ENCODE measurements around the gene UGT1A8. TPM values are rescaled to one million over a fixed set of nuclear protein-coding genes. Genes with fewer than 3 reads are reported as not detected.

Gene UGT1A8
- total RNA-seq, 2 experiments from 2014 or later: not detected

DNA sequence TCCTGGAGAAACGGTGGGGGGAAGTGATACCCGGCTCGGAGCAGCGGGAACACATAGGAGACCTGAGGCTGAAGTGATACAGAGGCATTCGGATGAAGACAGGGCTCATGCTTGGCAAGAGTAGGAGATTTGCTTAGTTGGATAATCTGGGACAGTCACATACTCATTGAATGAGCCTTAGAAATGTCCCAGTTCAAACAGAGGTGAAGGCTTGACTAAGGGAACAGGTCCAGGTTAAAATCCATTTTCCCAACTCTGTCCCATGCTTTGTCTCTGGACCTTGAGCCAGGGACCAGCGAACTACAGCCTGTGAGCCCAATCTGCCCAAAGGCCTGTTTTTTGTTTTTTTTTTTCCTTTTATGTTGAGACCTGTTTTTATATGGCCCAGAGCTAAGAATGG, 76.5 kb downstream of the UGT1A8 start:
- TF ChIP-seq EZH2phosphoT487 (IDR thresholded peaks at IDR 0.05; ENCODE audit: borderline replicate concordance, low read depth, low read length): no peak
- TF ChIP-seq, protein P1, sequence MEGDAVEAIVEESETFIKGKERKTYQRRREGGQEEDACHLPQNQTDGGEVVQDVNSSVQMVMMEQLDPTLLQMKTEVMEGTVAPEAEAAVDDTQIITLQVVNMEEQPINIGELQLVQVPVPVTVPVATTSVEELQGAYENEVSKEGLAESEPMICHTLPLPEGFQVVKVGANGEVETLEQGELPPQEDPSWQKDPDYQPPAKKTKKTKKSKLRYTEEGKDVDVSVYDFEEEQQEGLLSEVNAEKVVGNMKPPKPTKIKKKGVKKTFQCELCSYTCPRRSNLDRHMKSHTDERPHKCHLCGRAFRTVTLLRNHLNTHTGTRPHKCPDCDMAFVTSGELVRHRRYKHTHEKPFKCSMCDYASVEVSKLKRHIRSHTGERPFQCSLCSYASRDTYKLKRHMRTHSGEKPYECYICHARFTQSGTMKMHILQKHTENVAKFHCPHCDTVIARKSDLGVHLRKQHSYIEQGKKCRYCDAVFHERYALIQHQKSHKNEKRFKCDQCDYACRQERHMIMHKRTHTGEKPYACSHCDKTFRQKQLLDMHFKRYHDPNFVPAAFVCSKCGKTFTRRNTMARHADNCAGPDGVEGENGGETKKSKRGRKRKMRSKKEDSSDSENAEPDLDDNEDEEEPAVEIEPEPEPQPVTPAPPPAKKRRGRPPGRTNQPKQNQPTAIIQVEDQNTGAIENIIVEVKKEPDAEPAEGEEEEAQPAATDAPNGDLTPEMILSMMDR (conservative IDR thresholded peaks at IDR 0.05; ENCODE audit: low read length): no peak
- H3K4me1 ChIP-seq (ENCODE audit: insufficient read depth, low read length, poor library complexity, severe bottlenecking): no peaks in the 10 kb centered on the region
- no peak overlapping the region for H3K27ac ChIP-seq (ENCODE audit: low read depth, low read length, poor library complexity, severe bottlenecking)
- CTCF ChIA-PET (ENCODE audit: unreplicated experiment): no interaction called here
- H3K9me2 ChIP-seq (ENCODE audit: insufficient read depth, low read length): no peaks in the 10 kb centered on the region
- H3K4me3 ChIP-seq (ENCODE audit: low read depth, low read length, poor library complexity, severe bottlenecking): no peak overlapping the region
- no TSS peak for BruUV-seq (replicated peaks)
- no peaks in the 10 kb centered on the region for H3K36me3 ChIP-seq (ENCODE audit: insufficient read depth, low read length)
- intact Hi-C loops (cut with micrococcal nuclease; ENCODE audit: unreplicated experiment): no loop called here
- H3K79me2 ChIP-seq (ENCODE audit: insufficient read depth, low read depth, low read length): no peaks in the 10 kb centered on the region
- no peaks in the 10 kb centered on the region for H4K20me1 ChIP-seq (ENCODE audit: insufficient read depth, low read length)
- no peak for DNase-seq (ENCODE audit: low spot score)
- POLR2A ChIA-PET: no interaction called here
- H2AFZ ChIP-seq (ENCODE audit: low read length): no peak overlapping the region
- no peak overlapping the region for H3K4me2 ChIP-seq (ENCODE audit: low read length)
- no peaks in the 10 kb centered on the region for H3K9me3 ChIP-seq (ENCODE audit: low read length)

GRCh38 chr2:233698740-233699139, 81.3 kb downstream of the UGT1A8 start:
- BruUV-seq (replicated peaks): no TSS peak
- Histone ChIP-seq H3K9me3 (ENCODE audit: low read length) (no peaks in the 10 kb centered on the region), H3K4me2 (ENCODE audit: low read length) (no peak overlapping the region), H2AFZ (ENCODE audit: low read length) (no peak overlapping the region), H4K20me1 (ENCODE audit: insufficient read depth, low read length) (no peaks in the 10 kb centered on the region), H3K79me2 (ENCODE audit: insufficient read depth, low read depth, low read length) (no peaks in the 10 kb centered on the region), H3K4me3 (ENCODE audit: low read depth, low read length, poor library complexity, severe bottlenecking) (no peak overlapping the region), H3K36me3 (ENCODE audit: insufficient read depth, low read length) (no peaks in the 10 kb centered on the region), H3K9me2 (ENCODE audit: insufficient read depth, low read length) (no peaks in the 10 kb centered on the region), H3K4me1 (ENCODE audit: insufficient read depth, low read length, poor library complexity, severe bottlenecking) (no peaks in the 10 kb centered on the region), H3K27ac (ENCODE audit: low read depth, low read length, poor library complexity, severe bottlenecking) (no peak overlapping the region)
- DNase-seq (ENCODE audit: low spot score): no peak
- ChIA-PET POLR2A (no interaction called here), CTCF (ENCODE audit: unreplicated experiment) (no interaction called here)
- TF ChIP-seq, protein P1 (conservative IDR thresholded peaks at IDR 0.05; ENCODE audit: low read length): no peak
- TF ChIP-seq EZH2phosphoT487 (IDR thresholded peaks at IDR 0.05; ENCODE audit: borderline replicate concordance, low read depth, low read length): no peak
- intact Hi-C loops (cut with micrococcal nuclease; ENCODE audit: unreplicated experiment): no loop called here

- Histone ChIP-seq H3K4me2 (ENCODE audit: low read length) (no peak overlapping the region), H3K4me1 (ENCODE audit: insufficient read depth, low read length, poor library complexity, severe bottlenecking) (no peaks in the 10 kb centered on the region), H3K79me2 (ENCODE audit: insufficient read depth, low read depth, low read length) (no peaks in the 10 kb centered on the region), H3K4me3 (ENCODE audit: low read depth, low read length, poor library complexity, severe bottlenecking) (no peak overlapping the region), H3K9me2 (ENCODE audit: insufficient read depth, low read length) (no peaks in the 10 kb centered on the region), H4K20me1 (ENCODE audit: insufficient read depth, low read length) (no peaks in the 10 kb centered on the region), H3K9me3 (ENCODE audit: low read length) (no peaks in the 10 kb centered on the region), H2AFZ (ENCODE audit: low read length) (no peak overlapping the region), H3K27ac (ENCODE audit: low read depth, low read length, poor library complexity, severe bottlenecking) (no peak overlapping the region), H3K36me3 (ENCODE audit: insufficient read depth, low read length) (no peaks in the 10 kb centered on the region)
- no TSS peak for BruUV-seq (replicated peaks)
- intact Hi-C loops (cut with micrococcal nuclease; ENCODE audit: unreplicated experiment): no loop called here
- ChIA-PET POLR2A (no interaction called here), CTCF (ENCODE audit: unreplicated experiment) (no interaction called here)
- TF ChIP-seq EZH2phosphoT487 (IDR thresholded peaks at IDR 0.05; ENCODE audit: borderline replicate concordance, low read depth, low read length): no peak
- TF ChIP-seq, protein P1 (conservative IDR thresholded peaks at IDR 0.05; ENCODE audit: low read length): no peak
- DNase-seq (ENCODE audit: low spot score): no peak
Observed at GRCh38 chr2:233699424-233700027, 82.1 kb downstream of the UGT1A8 start.

Data from OCI-LY7 (cell line).